ENCODE data around the gene PTCH1. TPM values are rescaled to one million over a fixed set of nuclear protein-coding genes. Genes with fewer than 3 reads are reported as not detected.

The PTCH1 gene
- total and polyA plus RNA-seq, 4 donors = 1.2 to 5.0 (median 2.1) TPM

GRCh38 chr9:95468791-95469190 lies 48.0 kb downstream of the PTCH1 start:
- Histone ChIP-seq H3K27ac (ENCODE audit: low read depth in 1 of 2, low read length in 2 of 2) (no peak overlapping the region), H3K36me3 (ENCODE audit: control insufficient read depth in 4 of 4, insufficient read depth in 3 of 4, low read depth in 1 of 4, low read length in 3 of 4) (peaks cover 0 to 14% (median 6%) of the 10 kb centered on the region in 4 donors)

GRCh38 chr9:95465115-95465514 lies 51.7 kb downstream of the PTCH1 start:
- Histone ChIP-seq H3K36me3 (ENCODE audit: control insufficient read depth in 4 of 4, insufficient read depth in 3 of 4, low read depth in 1 of 4, low read length in 3 of 4) (peaks cover 1 to 11% (median 7%) of the 10 kb centered on the region in 4 donors), H3K9ac (ENCODE audit: low read depth in 1 of 2, low read length in 2 of 2) (no peak overlapping the region), H3K27ac (ENCODE audit: low read depth in 1 of 2, low read length in 2 of 2) (no peak overlapping the region), H3K4me1 (ENCODE audit: control insufficient read depth in 4 of 4, insufficient read depth in 4 of 4, low read length in 3 of 4) (no peaks in the 10 kb centered on the region), H3K27me3 (ENCODE audit: control insufficient read depth in 4 of 4, insufficient read depth in 4 of 4, low read length in 3 of 4) (no peaks in the 10 kb centered on the region), H3K4me3 (ENCODE audit: low read depth in 1 of 3, low read length in 3 of 3) (no peak overlapping the region), H3K9me3 (ENCODE audit: control insufficient read depth in 4 of 4, low read length in 3 of 4) (no peaks in the 10 kb centered on the region)
- DNase-seq (ENCODE audit: low spot score) = no peak
- WGBS = 91% methylated on average over 4 of the region's 4 CpGs
- TF ChIP-seq RXRA (IDR thresholded peaks at IDR 0.05) (no peak), JUND (IDR thresholded peaks at IDR 0.05) (no peak), GABPA (IDR thresholded peaks at IDR 0.05 in 1 of 2, conservative IDR thresholded peaks at IDR 0.05 in 1 of 2) (no peak), RAD21 (IDR thresholded peaks at IDR 0.05) (no peak), EGR1 (IDR thresholded peaks at IDR 0.05; ENCODE audit: low read depth in 2 of 2) (no peak), NR2F2 (IDR thresholded peaks at IDR 0.05) (no peak), HNF4G (IDR thresholded peaks at IDR 0.05) (no peak), TAF1 (conservative IDR thresholded peaks at IDR 0.05) (no peak), FOXA1 (IDR thresholded peaks at IDR 0.05) (no peak), YY1 (IDR thresholded peaks at IDR 0.05) (no peak), FOXA2 (IDR thresholded peaks at IDR 0.05) (no peak)
- TF ChIP-seq, protein P1, sequence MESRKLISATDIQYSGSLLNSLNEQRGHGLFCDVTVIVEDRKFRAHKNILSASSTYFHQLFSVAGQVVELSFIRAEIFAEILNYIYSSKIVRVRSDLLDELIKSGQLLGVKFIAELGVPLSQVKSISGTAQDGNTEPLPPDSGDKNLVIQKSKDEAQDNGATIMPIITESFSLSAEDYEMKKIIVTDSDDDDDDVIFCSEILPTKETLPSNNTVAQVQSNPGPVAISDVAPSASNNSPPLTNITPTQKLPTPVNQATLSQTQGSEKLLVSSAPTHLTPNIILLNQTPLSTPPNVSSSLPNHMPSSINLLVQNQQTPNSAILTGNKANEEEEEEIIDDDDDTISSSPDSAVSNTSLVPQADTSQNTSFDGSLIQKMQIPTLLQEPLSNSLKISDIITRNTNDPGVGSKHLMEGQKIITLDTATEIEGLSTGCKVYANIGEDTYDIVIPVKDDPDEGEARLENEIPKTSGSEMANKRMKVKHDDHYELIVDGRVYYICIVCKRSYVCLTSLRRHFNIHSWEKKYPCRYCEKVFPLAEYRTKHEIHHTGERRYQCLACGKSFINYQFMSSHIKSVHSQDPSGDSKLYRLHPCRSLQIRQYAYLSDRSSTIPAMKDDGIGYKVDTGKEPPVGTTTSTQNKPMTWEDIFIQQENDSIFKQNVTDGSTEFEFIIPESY (IDR thresholded peaks at IDR 0.05) = no peak
- TF ChIP-seq, protein P2, sequence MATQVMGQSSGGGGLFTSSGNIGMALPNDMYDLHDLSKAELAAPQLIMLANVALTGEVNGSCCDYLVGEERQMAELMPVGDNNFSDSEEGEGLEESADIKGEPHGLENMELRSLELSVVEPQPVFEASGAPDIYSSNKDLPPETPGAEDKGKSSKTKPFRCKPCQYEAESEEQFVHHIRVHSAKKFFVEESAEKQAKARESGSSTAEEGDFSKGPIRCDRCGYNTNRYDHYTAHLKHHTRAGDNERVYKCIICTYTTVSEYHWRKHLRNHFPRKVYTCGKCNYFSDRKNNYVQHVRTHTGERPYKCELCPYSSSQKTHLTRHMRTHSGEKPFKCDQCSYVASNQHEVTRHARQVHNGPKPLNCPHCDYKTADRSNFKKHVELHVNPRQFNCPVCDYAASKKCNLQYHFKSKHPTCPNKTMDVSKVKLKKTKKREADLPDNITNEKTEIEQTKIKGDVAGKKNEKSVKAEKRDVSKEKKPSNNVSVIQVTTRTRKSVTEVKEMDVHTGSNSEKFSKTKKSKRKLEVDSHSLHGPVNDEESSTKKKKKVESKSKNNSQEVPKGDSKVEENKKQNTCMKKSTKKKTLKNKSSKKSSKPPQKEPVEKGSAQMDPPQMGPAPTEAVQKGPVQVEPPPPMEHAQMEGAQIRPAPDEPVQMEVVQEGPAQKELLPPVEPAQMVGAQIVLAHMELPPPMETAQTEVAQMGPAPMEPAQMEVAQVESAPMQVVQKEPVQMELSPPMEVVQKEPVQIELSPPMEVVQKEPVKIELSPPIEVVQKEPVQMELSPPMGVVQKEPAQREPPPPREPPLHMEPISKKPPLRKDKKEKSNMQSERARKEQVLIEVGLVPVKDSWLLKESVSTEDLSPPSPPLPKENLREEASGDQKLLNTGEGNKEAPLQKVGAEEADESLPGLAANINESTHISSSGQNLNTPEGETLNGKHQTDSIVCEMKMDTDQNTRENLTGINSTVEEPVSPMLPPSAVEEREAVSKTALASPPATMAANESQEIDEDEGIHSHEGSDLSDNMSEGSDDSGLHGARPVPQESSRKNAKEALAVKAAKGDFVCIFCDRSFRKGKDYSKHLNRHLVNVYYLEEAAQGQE (IDR thresholded peaks at IDR 0.05) = no peak
- TF ChIP-seq, protein P3, sequence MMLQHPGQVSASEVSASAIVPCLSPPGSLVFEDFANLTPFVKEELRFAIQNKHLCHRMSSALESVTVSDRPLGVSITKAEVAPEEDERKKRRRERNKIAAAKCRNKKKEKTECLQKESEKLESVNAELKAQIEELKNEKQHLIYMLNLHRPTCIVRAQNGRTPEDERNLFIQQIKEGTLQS (IDR thresholded peaks at IDR 0.05) = no peak
- TF ChIP-seq, protein P4, sequence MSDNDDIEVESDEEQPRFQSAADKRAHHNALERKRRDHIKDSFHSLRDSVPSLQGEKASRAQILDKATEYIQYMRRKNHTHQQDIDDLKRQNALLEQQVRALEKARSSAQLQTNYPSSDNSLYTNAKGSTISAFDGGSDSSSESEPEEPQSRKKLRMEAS (IDR thresholded peaks at IDR 0.05) = no peak
- TF ChIP-seq, protein P5, sequence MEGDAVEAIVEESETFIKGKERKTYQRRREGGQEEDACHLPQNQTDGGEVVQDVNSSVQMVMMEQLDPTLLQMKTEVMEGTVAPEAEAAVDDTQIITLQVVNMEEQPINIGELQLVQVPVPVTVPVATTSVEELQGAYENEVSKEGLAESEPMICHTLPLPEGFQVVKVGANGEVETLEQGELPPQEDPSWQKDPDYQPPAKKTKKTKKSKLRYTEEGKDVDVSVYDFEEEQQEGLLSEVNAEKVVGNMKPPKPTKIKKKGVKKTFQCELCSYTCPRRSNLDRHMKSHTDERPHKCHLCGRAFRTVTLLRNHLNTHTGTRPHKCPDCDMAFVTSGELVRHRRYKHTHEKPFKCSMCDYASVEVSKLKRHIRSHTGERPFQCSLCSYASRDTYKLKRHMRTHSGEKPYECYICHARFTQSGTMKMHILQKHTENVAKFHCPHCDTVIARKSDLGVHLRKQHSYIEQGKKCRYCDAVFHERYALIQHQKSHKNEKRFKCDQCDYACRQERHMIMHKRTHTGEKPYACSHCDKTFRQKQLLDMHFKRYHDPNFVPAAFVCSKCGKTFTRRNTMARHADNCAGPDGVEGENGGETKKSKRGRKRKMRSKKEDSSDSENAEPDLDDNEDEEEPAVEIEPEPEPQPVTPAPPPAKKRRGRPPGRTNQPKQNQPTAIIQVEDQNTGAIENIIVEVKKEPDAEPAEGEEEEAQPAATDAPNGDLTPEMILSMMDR (IDR thresholded peaks at IDR 0.05; ENCODE audit: low read depth, low read length, missing input control) = no peak

More at GRCh38 chr9:95468791-95469190, 48.0 kb downstream of the PTCH1 start:
- no peak overlapping the region for H3K4me3 ChIP-seq (ENCODE audit: low read depth in 1 of 3, low read length in 3 of 3)
- no peak overlapping the region for H3K9ac ChIP-seq (ENCODE audit: low read depth in 1 of 2, low read length in 2 of 2)
- WGBS = 97% methylated on average over 19 of the region's 19 CpGs
- H3K4me1 ChIP-seq (ENCODE audit: control insufficient read depth in 4 of 4, insufficient read depth in 4 of 4, low read length in 3 of 4) = no peaks in the 10 kb centered on the region
- no peak for DNase-seq (ENCODE audit: low spot score)
- H3K9me3 ChIP-seq (ENCODE audit: control insufficient read depth in 4 of 4, low read length in 3 of 4) = no peaks in the 10 kb centered on the region
- TF ChIP-seq SP1 (IDR thresholded peaks at IDR 0.05) (no peak), NR2F2 (IDR thresholded peaks at IDR 0.05) (no peak), EGR1 (IDR thresholded peaks at IDR 0.05; ENCODE audit: low read depth in 2 of 2) (no peak), HNF4G (IDR thresholded peaks at IDR 0.05) (no peak), GABPA (IDR thresholded peaks at IDR 0.05 in 1 of 2, conservative IDR thresholded peaks at IDR 0.05 in 1 of 2) (no peak), RXRA (IDR thresholded peaks at IDR 0.05) (no peak)
- TF ChIP-seq, protein P3 (IDR thresholded peaks at IDR 0.05) = no peak
- no peaks in the 10 kb centered on the region for H3K27me3 ChIP-seq (ENCODE audit: control insufficient read depth in 4 of 4, insufficient read depth in 4 of 4, low read length in 3 of 4)
